Activated naive CD4-positive, alpha-beta T cell treated with anti-CD3 and anti-CD28 coated beads, Interleukin-2, amount 50 U/mL, for 72 hours (primary cell): Measurements from ENCODE around the gene BHMT. TPM values are rescaled to one million over a fixed set of nuclear protein-coding genes. Genes with fewer than 3 reads are reported as not detected.
"Not testable (repeated sequence)": the region's sequence is repeated elsewhere in the genome, so short reads cannot be mapped to it uniquely, and the experiment has no call there.

Source experiments
- ATAC-seq, 2 donors: fragments of 150-1000 bp; cut with Tn5 transposase; 2 replicates each; pipeline ENCODE4 v1.10.0; 2021; ENCODE audit warnings: mild to moderate bottlenecking in 2 of 2, moderate library complexity in 2 of 2
- DNase-seq, 2 donors: peaks; one replicate each; pipeline ENCODE4 v3.0.0; 2021 to 2022; ENCODE audit warnings: low spot score in 2 of 2
- H3K27ac Mint-ChIP-seq, 2 donors: one replicate each; pipeline ENCODE4 v1.8.0; 2022; ENCODE audit warnings: mild to moderate bottlenecking in 2 of 2, mixed read lengths in 2 of 2
- H3K36me3 Mint-ChIP-seq, 2 donors: one replicate each; pipeline ENCODE4 v1.8.0; 2022; ENCODE audit warnings: mixed read lengths in 2 of 2
- H3K9me3 Mint-ChIP-seq, 2 donors: one replicate each; pipeline ENCODE4 v1.8.0; 2022; ENCODE audit warnings: mixed read lengths in 2 of 2
- total RNA-seq, 2 donors: library from RNA; stranded (reverse); gene quantifications; one replicate each; pipeline ENCODE4 v1.2.3, GENCODE V29; 2022

BHMT gene
- total RNA-seq, 2 donors from 2014 or later, result not detected

DNA sequence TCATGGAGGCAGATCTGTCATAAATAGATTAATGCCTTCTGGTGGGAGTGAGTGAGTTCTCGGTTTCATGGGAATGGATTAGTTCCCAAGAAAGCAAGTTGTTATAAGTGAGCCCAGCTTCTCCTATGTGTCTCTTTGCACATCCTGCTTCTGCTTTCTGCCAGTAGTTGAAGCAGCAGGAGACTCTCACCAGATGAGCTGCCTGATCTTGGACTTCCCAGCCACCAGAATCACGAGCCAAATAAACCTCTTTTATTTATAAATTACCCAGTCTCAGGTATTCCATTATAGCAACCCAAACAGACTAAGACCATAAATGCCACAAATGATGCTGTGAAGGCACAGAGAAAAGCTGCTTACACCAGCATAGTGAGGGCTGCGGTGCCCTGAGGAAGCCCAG is 28.9 kb downstream of the BHMT start:
- DNase-seq (no peak), ATAC-seq (no peak)
- Mint-ChIP-seq H3K27ac (no peak overlapping the region), H3K36me3 (peaks cover 0 to 9% of the 10 kb centered on the region in 2 donors), H3K9me3 (no peaks in the 10 kb centered on the region)

DNA sequence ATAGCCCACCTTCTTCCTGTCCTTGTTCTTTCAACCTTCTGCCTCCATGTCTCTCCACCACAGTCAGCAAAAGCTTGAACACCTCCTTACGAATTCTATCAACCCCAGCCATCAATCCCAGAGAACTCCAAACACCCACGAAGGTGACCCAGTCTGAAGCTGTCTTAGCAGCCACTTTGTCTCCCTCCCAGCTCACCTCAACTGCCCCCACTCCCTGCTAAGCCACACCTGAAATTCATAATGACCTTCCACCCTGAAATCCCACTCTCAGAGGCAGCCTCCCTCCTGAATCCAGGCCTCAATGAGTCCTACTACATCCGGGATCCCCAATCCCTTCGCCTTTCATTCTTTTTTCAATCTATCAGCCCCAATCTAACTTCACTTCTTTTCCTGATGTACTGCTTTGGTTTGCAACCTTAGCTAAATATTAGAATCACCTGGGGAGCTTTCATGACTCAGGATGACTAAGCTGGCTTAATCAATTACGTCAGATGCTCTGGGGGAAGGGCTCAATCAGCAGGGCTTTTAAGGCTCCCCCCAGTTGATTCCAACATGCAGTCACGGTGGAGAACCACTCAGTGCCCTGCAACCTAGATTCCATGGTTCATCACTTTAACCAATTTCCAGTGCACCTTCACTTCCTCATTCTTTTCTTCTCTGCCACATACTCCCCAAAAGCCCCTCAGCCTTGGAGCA is 32.2 kb downstream of the BHMT start:
- H3K27ac Mint-ChIP-seq, result no peak overlapping the region
- no peaks in the 10 kb centered on the region for H3K9me3 Mint-ChIP-seq
- H3K36me3 Mint-ChIP-seq, result peaks cover 0 to 9% of the 10 kb centered on the region in 2 donors
- no peak for ATAC-seq
- DNase-seq, result no peak

DNA sequence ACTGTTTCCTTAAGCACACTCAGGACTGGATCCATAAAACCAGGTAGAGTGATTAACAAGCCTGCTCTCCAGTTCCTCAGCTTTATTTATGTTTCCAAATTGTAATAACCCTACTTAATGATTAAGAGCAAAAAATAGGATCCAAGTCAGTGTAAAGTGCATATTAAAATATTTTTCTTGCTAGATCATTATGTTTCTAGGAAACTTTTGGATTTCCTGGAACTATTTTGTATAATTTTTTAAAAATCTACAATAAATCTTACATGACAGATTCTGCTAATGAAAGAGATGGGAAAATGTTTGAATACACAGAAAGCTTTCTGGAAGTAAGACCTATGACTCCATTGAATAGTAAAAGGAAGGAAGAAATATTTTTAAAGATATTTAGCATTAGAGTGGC is 35.5 kb downstream of the BHMT start:
- no peak for ATAC-seq
- no peak overlapping the region for H3K27ac Mint-ChIP-seq
- H3K9me3 Mint-ChIP-seq, result no peaks in the 10 kb centered on the region
- DNase-seq, result no peak
- no peaks in the 10 kb centered on the region for H3K36me3 Mint-ChIP-seq

DNA sequence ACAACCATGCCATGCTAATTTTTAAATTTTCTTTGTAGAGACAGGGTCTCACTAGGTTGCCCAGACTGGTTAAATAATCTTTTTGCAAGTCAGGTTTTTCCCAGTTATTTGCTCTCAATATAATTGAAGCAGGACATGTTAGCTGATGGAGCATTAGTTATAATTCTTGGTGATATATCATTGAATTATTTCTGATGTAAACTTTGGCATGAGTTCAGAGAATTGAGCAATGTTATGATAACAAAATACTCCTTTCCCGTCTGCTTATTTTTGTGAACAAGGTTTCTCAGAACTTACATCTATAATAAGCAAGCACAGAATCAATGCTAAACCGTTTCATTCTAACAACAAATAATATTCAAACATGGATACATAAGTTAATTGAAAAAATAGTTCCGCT is 37.8 kb downstream of the BHMT start:
- H3K27ac Mint-ChIP-seq, result no peak overlapping the region
- no peaks in the 10 kb centered on the region for H3K36me3 Mint-ChIP-seq
- DNase-seq (no peak), ATAC-seq (no peak)
- H3K9me3 Mint-ChIP-seq, result no peaks in the 10 kb centered on the region

DNA sequence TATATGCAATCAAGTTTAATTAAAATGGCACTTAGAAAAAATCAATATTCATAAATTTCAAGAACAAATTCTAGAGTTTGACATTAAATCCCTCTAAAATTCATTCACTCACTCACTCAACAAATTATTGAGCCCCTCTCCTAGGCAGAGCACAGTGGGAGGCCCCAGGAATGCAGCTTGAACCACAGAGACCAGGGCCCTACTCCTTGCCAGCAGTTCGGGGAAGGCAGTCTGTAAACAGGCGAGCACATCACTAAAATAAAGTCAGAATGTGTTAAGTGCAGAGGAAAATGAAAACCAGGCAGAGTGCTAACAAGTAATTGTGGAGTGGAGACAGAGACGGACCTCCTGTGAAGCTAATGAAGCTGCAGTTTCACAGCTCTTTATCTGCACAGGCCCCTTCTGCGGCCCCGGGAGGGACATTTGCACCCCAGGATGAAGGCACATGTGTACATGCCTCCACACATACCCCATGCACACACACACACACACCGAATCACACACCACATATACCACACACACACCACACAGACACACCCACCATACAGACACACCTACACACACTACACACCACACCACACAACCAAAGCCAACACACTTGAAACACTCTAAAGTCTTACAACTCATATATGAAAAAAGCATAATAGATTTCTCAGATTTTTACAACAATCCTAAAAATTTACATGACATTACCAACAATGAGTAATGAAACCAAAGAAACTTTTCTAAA is 40.5 kb downstream of the BHMT start:
- no peak for DNase-seq
- no peak for ATAC-seq
- no peaks in the 10 kb centered on the region for H3K9me3 Mint-ChIP-seq
- no peaks in the 10 kb centered on the region for H3K36me3 Mint-ChIP-seq
- H3K27ac Mint-ChIP-seq, result no peak overlapping the region

DNA sequence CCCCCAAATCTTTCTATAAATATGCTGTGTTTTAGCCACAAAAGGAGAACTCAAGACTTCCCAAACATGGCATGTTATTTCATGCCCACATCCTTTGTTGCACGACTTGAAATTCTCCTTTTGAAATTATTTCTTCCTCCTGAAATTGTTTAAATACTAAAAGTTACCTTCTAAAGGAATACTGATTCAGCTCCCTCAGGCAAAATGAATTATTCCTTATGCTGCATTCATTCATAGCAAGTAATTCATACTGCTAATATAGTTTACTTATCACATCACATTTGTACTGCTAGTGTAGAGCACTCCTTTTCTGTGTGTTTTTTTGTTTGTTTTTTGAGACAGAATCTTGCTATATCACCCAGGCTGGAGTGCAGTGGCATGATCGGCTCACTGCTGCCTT is 45.7 kb downstream of the BHMT start:
- no peaks in the 10 kb centered on the region for H3K9me3 Mint-ChIP-seq
- no peaks in the 10 kb centered on the region for H3K36me3 Mint-ChIP-seq
- H3K27ac Mint-ChIP-seq, result no peak overlapping the region
- no peak for DNase-seq
- ATAC-seq, result no peak

DNA sequence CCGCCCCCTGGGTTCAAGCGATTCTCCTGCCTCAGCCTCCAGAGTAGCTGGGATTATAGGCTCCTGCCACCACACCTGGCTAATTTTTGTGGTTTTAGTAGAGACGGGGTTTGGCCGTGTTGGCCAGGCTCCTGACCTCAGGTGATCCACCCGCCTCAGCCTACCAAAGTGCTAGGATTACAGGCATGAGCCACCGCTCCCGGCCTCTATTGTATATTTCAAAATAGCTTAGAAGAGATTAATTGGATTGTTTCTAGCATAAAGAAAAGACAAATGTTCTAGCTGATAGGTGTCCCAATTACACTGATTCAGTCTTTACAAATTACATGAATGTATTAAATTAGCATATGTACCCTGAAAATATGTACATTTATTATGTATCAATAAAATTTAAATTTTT is 50.0 kb downstream of the BHMT start:
- not testable (repeated sequence) for H3K36me3 Mint-ChIP-seq, ATAC-seq, DNase-seq, H3K9me3 Mint-ChIP-seq, H3K27ac Mint-ChIP-seq

DNA sequence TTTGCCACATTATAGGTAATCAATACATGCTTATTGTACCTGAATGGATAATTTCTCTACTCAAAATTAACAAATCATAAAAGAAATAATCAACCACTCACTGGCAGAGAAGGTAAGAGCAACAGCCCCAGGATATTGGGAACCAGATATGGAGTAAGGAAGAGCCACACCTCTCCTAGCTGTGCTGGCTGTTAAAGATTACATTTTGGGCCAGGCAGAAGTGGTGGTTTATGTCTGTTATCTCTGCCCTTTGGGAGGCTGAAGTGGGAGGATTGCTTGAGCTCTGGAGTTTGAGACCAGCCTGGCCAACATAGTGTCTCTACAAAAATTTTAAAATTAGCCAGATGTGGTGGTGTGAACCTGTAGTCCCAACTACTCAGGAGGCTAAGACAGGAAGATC is 56.4 kb downstream of the BHMT start:
- peaks cover 0 to 4% of the 10 kb centered on the region in 2 donors for H3K9me3 Mint-ChIP-seq
- no peak for ATAC-seq
- no peak for DNase-seq
- H3K36me3 Mint-ChIP-seq, result no peaks in the 10 kb centered on the region
- H3K27ac Mint-ChIP-seq, result no peak overlapping the region

DNA sequence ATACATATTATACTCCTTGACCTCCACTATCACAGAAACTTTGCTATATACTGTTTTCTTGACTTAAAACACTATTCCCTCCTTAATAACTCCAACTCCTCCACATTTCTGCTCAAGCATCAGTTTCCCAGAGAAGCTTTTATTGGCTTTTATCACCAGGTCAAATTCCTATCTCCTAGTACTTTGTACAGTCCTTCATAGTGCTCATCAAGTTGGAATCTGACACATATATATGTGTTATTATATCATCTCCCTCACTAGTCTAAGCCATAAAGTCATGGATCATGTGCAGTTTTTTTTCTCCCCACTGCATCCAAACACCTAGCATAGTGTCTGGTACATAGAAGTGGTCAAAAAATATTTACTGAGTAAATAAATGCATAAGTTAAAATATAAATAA is 59.1 kb downstream of the BHMT start:
- peaks cover 0 to 4% of the 10 kb centered on the region in 2 donors for H3K9me3 Mint-ChIP-seq
- no peaks in the 10 kb centered on the region for H3K36me3 Mint-ChIP-seq
- no peak for DNase-seq
- ATAC-seq, result no peak
- H3K27ac Mint-ChIP-seq, result no peak overlapping the region

DNA sequence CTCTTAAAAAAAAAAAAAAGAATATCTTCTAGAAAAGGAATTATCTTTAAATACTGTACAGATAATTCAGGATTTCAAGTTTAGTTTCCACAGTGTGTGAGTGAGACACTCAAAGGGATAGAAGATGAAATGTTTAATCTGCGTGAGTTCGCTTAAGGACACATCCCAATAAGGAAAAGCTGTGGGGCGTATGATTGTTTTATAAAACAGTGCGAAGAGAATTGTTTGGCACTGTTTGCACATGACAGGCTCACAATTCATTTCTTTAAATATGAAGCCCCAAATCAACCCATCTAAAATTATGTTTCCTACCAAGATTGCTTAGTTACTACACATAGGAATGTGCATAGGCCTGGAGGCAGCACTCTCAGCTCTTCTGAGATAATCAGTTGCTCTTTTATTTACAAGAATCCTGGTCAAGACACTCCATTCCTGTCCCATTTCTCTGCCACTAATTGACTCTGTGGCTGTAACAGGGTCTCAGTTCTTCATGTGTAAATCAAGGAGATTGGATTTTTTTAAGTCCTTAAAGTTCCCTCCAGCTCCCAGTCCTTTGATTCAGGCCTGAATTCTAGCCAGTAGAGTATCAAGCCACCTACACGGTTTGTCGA is 60.1 kb downstream of the BHMT start:
- ATAC-seq, result no peak
- Mint-ChIP-seq H3K27ac (no peak overlapping the region), H3K36me3 (no peaks in the 10 kb centered on the region), H3K9me3 (peaks cover 0 to 4% of the 10 kb centered on the region in 2 donors)
- no peak for DNase-seq

DNA sequence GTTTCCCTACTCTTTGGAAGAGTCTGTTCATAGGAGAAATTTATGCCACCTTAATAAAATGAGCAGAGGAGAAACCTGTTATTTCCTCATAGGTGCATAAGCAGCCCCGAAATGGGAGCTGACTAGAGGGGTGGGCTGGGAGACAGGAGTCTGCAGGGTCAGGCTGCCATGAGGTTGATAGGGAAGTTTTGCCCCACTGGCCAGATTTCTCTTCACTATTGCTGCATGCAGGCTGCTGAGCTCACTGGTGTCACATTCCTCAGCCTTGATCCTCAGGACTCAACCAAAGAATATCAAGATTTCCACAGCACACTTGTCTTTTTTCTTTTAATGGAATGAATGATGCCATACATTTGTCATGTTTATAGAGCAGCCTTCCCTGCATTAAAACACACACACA is 60.7 kb downstream of the BHMT start:
- DNase-seq (no peak), ATAC-seq (no peak)
- Mint-ChIP-seq H3K9me3 (peaks cover 0 to 4% of the 10 kb centered on the region in 2 donors), H3K36me3 (no peaks in the 10 kb centered on the region), H3K27ac (no peak overlapping the region)

DNA sequence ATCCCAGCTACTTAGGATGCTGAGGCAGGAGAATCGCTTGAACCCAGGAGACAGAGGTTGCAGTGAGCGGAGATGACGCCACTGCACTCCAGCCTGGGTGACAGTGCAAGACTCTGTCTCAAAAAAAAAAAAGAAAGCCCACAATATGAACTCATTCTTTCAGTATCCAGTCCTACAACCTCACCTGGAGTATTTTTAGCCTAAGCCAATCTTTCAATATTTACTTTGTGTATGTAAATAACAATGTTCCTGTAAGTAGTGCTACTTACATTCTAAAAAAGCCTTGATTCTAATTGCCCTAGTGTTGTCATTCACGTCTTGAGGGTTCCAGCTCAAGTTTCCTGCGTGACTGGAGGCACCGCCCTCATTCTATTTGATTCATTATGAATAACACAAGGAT is 62.0 kb downstream of the BHMT start:
- H3K27ac Mint-ChIP-seq, result no peak overlapping the region
- ATAC-seq, result no peak
- DNase-seq, result no peak
- no peaks in the 10 kb centered on the region for H3K9me3 Mint-ChIP-seq
- H3K36me3 Mint-ChIP-seq, result no peaks in the 10 kb centered on the region

DNA sequence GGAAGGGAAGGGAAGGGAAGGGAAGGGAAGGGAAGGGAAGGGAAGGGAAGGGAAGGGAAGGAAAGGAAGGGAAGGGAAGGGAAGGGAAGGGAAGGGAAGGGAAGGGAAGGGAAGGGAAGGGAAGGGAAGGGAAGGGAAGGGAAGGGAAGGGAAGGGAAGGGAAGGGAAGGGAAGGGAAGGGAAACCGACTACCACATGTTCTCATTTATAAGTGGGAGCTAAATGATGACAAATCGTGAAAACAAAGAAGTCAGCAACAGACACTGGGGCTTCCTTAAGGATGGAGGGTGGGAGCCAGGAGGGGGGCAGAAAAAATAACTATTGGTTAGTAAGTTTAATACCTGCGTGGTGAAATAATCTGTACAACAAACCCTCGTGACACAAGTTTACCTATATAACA is 68.8 kb downstream of the BHMT start:
- not testable (repeated sequence) for ATAC-seq, H3K36me3 Mint-ChIP-seq, DNase-seq, H3K27ac Mint-ChIP-seq, H3K9me3 Mint-ChIP-seq

DNA sequence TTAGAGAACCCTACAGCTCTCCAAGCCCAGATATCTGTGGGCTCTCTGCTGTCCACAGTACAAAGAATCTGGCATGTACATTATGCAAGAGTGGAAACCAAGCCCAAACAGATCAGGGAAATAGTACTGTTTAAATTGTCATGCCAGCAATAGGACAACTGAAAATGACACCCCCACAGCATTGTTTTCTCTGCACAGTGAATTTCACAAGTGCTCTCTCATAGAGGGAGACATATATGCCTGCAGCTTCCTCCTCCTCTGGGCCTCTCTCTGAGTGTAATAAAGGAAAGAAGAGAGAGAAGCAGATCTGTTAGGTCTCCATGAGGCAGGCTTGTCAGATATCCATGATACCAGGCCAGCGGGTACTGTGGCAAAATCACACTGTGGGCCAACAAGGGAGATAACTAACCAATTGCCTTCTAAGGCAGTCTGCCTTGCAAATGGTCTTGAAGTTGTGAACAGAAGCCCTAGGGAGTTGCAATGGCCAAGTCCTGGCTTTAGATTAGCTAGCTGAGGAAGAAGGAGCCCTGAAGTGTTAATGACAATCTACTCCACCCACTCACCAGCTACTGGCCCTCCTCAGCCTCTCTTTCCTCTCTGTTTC is 69.9 kb downstream of the BHMT start:
- ATAC-seq (no peak), DNase-seq (no peak)
- no peaks in the 10 kb centered on the region for H3K9me3 Mint-ChIP-seq
- no peaks in the 10 kb centered on the region for H3K36me3 Mint-ChIP-seq
- H3K27ac Mint-ChIP-seq, result no peak overlapping the region
